Stomach (tissue), 4 donors: ENCODE data around the gene HADH.

Source experiments
- CTCF ChIP-seq, 7 experiments: fragments of 450-650 bp in 4 of 7; fragments of 200-600 bp in 3 of 7; sonication (generic) in 3 of 7; IDR thresholded peaks; one replicate each; pipeline ENCODE4 v1.5.1; 2016 to 2019; ENCODE audit warnings: antibody characterized with exemption in 7 of 7, control low read depth in 2 of 7, mild to moderate bottlenecking in 1 of 7
- EP300 ChIP-seq: sonication (generic); formaldehyde crosslinking; IDR thresholded peaks from one replicate; pipeline ENCODE4 v1.6.1; 2017; ENCODE audit warnings: antibody characterized with exemption

DNA sequence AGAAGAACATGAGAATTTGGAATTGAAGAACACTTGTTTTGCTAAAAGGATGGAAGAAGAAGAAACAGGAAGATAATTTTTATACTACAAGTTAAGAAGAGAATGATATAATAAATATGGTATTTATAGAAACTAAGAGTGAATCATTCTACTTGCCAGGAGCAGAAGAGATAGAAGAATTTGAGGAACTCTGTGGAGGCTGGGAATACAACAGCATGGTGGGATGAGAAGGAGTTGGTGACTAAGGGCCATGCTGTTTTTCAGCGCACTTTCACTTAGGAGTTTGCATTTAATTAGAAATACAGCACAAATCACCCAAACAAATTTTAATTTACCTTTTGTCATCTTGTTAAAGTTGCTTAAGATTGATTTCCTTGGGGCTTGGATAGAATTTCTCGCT, 20.5 kb downstream of the HADH start:
- no peak for TF ChIP-seq EP300
- TF ChIP-seq CTCF (IDR thresholded peaks at IDR 0.05): no peak
